Esophagus squamous epithelium (tissue), 4 donors: ENCODE data around the gene TBX4.
"Not testable (repeated sequence)": the region's sequence is repeated elsewhere in the genome, so short reads cannot be mapped to it uniquely, and the experiment has no call there.

Experiments used
- POLR2A ChIP-seq, 4 donors: fragments of 450-650 bp; IDR thresholded peaks; one replicate each; pipeline ENCODE4 v1.6.1; 2017; ENCODE audit warnings: antibody characterized with exemption in 4 of 4, mild to moderate bottlenecking in 4 of 4, moderate library complexity in 3 of 4
- TF ChIP-seq, protein P1 (sequence below), 6 experiments: fragments of 450-650 bp in 4 of 6; fragments of 200-600 bp in 2 of 6; sonication (generic) in 2 of 6; IDR thresholded peaks; one replicate each; pipeline ENCODE4 v1.5.1; 2016 to 2019; ENCODE audit warnings: antibody characterized with exemption in 6 of 6, mild to moderate bottlenecking in 4 of 6, moderate library complexity in 4 of 6

DNA sequence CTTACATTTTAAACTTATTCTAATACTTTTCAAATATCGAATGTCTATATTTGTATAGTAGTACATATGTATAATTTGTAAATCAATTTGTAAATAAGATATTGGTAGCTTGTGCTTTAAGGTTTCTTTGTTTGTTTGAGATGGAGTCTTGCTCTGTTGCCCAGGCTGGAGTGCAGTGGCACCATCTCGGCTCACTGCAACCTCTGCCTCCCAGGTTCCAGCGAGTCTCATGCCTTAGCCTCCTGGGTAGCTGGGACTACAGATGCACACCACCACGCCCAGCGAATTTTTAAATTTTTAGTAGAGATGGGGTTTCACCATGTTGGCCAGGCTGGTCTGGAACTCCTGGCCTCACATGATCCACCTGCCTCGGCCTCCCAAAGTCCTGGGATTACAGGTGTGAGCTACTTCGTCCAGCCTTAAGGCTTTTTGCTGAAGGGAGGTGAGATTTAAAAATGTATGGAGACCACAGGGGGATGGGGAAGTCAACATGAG lies 41.7 kb downstream of the TBX4 start:
- TF ChIP-seq, protein P1, sequence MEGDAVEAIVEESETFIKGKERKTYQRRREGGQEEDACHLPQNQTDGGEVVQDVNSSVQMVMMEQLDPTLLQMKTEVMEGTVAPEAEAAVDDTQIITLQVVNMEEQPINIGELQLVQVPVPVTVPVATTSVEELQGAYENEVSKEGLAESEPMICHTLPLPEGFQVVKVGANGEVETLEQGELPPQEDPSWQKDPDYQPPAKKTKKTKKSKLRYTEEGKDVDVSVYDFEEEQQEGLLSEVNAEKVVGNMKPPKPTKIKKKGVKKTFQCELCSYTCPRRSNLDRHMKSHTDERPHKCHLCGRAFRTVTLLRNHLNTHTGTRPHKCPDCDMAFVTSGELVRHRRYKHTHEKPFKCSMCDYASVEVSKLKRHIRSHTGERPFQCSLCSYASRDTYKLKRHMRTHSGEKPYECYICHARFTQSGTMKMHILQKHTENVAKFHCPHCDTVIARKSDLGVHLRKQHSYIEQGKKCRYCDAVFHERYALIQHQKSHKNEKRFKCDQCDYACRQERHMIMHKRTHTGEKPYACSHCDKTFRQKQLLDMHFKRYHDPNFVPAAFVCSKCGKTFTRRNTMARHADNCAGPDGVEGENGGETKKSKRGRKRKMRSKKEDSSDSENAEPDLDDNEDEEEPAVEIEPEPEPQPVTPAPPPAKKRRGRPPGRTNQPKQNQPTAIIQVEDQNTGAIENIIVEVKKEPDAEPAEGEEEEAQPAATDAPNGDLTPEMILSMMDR (IDR thresholded peaks at IDR 0.05) = not testable (repeated sequence)
- not testable (repeated sequence) for TF ChIP-seq POLR2A (IDR thresholded peaks at IDR 0.05)
